Effector memory CD4-positive, alpha-beta T cell (primary cell): ENCODE data around the gene OAS1.
"Not testable (repeated sequence)": the region's sequence is repeated elsewhere in the genome, so short reads cannot be mapped to it uniquely, and the experiment has no call there.

Source experiments
- DNase-seq, 3 donors: peaks; one replicate each; pipeline ENCODE4 v3.0.0-alpha.2; 2020
- H3K27ac ChIP-seq: 2 replicates; pipeline ENCODE4 v1.7.0; 2013; ENCODE audit warnings: mild to moderate bottlenecking, low read length, moderate library complexity; ENCODE audit not compliant: insufficient read depth, poor library complexity, severe bottlenecking
- H3K27me3 ChIP-seq: replicated peaks from 2 replicates; pipeline ENCODE4 v1.7.0; 2013; ENCODE audit warnings: mild to moderate bottlenecking, low read length; ENCODE audit not compliant: insufficient read depth, control insufficient read depth, poor library complexity, severe bottlenecking
- H3K36me3 ChIP-seq: 2 replicates; pipeline ENCODE4 v1.7.0; 2013; ENCODE audit warnings: mild to moderate bottlenecking, low read length, moderate library complexity; ENCODE audit not compliant: control insufficient read depth, insufficient read depth
- H3K4me1 ChIP-seq: 2 replicates; pipeline ENCODE4 v1.7.0; 2013; ENCODE audit warnings: low read length, mild to moderate bottlenecking; ENCODE audit not compliant: control insufficient read depth, insufficient read depth, poor library complexity, severe bottlenecking
- H3K4me3 ChIP-seq: 2 replicates; pipeline ENCODE4 v1.7.0; 2013; ENCODE audit warnings: low read length, low read depth, mild to moderate bottlenecking; ENCODE audit not compliant: insufficient read depth, poor library complexity, severe bottlenecking
- H3K9me3 ChIP-seq: 2 replicates; pipeline ENCODE4 v1.7.0; 2013; ENCODE audit warnings: mild to moderate bottlenecking, low read length, moderate library complexity; ENCODE audit not compliant: control insufficient read depth

OAS1 gene

DNA sequence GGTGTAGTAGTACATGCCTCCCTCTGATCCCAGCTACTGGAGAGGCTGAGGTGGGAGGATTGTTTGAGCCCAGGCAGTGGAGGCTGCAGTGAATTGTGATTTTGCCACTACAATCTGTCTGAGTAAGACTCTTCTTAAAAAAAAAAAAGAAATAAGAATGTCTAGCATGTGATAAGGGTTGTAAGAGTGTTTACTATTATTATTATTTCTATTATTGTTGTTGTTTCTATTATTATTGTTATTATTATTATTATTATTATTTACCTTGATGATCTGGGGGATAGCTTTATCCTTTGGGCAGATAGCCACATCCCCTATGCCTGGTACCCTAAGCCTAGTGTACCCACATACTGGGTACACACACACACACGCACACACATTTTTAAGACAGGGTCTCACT, 35.8 kb downstream of the OAS1 start:
- H3K27me3 ChIP-seq: no peaks in the 10 kb centered on the region
- H3K27ac ChIP-seq: no peak overlapping the region
- H3K9me3 ChIP-seq: no peaks in the 10 kb centered on the region
- no peak for DNase-seq
- peaks cover 16% of the 10 kb centered on the region for H3K4me1 ChIP-seq
- peaks cover 37% of the 10 kb centered on the region for H3K36me3 ChIP-seq
- no peak overlapping the region for H3K4me3 ChIP-seq

DNA sequence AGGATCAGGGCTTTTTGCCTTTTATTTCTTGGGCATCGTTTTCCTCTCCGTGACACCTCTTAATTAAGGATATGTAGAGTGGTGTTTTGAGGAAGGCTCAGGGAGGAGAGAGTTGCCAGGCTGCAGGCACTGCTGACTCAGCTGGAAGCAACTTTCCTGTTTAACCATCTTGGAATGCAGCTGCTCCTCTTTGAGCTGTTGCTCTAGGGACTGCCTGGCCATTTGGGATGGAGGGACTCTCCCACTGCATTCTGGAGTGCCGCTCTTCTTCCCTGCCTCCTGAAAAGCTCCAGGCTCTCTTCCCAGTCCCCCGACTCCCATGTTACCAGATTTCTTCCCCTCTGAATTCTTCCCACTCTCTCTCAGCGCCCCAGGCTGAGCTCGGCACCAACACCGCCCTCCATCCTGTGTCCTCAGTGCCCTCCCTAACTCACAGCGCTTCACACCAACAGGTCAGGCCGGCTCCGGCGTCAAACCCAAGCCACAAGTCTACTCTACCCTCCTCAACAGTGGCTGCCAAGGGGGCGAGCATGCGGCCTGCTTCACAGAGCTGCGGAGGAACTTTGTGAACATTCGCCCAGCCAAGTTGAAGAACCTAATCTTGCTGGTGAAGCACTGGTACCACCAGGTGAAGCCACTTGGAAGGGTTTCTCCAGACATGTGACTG, 37.4 kb downstream of the OAS1 start:
- peaks cover 50% of the 10 kb centered on the region for H3K36me3 ChIP-seq

DNA sequence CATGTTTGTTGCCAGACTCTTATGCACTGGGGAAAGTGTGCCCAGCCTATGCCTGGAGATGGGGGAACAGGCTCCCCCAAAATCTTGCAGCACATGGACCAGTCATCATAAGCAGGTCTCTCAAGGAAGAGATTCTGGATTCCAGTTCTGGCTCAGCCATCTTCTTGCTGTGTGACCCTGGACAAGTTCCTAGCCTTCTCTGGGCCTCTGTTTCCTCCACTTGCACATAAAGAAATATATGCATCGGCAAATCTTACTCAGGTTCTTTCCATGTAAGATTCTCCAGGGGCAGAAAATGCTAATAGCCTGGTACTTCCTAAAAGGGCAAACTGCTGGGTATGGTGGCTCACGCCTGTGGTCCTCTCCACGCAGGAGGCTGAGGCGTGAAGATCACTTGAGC, 38.8 kb downstream of the OAS1 start:
- no peak for DNase-seq
- Histone ChIP-seq H3K4me1 (peaks cover under 1% of the 10 kb centered on the region), H3K36me3 (peaks cover 50% of the 10 kb centered on the region), H3K4me3 (no peak overlapping the region), H3K9me3 (no peaks in the 10 kb centered on the region), H3K27me3 (no peaks in the 10 kb centered on the region), H3K27ac (no peak overlapping the region)

More for the DNA sequence above, 37.4 kb downstream of the OAS1 start:
- Histone ChIP-seq H3K4me3 (no peak overlapping the region), H3K9me3 (no peaks in the 10 kb centered on the region), H3K4me1 (peaks cover 12% of the 10 kb centered on the region), H3K27me3 (no peaks in the 10 kb centered on the region), H3K27ac (no peak overlapping the region)
- no peak for DNase-seq

DNA sequence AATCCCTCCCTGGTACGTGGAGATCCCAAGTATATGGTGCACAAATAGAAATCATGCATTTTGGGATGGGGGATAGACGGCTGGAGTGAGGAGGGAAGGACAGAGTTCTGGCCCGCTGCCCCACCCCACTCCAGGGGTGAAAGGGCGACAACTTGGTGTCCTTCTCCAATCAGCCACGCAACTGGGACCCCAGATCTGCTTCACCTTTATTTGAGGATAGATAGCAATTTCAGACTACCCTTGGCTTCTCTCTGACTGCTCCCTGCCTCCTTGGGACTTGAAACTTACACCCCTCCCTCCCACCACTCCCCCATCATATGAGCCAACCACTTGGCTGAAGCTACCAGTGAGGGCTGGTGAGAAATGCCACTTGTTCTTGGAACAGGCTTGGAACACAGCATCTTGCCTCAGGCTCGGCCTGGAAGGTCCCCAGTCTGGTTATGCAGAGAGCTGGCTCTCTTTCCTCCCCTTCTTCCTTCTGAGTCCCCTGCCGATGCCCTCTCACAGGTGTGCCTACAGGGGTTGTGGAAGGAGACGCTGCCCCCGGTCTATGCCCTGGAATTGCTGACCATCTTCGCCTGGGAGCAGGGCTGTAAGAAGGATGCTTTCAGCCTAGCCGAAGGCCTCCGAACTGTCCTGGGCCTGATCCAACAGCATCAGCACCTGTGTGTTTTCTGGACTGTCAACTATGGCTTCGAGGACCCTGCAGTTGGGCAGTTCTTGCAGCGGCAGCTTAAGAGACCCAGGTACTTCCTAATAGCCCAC, 39.7 kb downstream of the OAS1 start:
- Histone ChIP-seq H3K36me3 (peaks cover 48% of the 10 kb centered on the region), H3K27me3 (no peaks in the 10 kb centered on the region), H3K4me1 (no peaks in the 10 kb centered on the region), H3K27ac (no peak overlapping the region), H3K9me3 (no peaks in the 10 kb centered on the region), H3K4me3 (no peak overlapping the region)
- no peak for DNase-seq

DNA sequence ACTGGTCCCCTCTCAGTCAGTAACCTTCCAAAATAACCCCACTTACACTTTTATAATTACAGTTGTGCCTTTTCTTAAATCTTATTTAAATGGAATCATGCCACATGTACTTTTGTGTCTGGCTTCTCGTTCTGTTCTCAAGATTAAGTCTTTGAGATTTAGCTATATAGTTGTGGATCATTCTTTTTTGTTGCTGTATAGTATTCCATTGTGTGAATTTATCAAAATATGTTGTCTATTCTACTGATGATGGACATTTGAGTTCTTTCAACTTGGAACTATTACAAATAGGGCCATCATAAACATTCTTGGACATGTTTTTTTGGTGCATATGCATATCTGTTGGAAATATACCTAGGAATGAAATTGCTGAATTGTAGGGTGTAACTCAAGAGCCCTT, 40.6 kb downstream of the OAS1 start:
- Histone ChIP-seq H3K4me3 (no peak overlapping the region), H3K36me3 (peaks cover 41% of the 10 kb centered on the region), H3K27me3 (no peaks in the 10 kb centered on the region), H3K27ac (no peak overlapping the region), H3K9me3 (no peaks in the 10 kb centered on the region), H3K4me1 (no peaks in the 10 kb centered on the region)
- DNase-seq: no peak

DNA sequence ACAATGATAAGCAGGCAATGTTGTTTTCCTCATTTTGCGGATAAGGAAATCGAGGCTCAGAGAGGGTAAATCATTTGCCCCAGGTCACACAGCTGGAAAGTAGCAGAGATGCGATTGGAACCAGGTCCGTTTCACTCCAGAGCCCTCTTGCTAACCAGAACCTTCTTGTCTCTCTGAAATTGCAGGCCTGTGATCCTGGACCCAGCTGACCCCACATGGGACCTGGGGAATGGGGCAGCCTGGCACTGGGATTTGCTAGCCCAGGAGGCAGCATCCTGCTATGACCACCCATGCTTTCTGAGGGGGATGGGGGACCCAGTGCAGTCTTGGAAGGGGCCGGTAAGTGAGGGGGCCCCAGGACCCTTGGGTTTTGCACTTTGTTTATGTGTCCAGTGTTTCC, 41.0 kb downstream of the OAS1 start:
- Histone ChIP-seq H3K36me3 (peaks cover 44% of the 10 kb centered on the region), H3K4me3 (no peak overlapping the region), H3K9me3 (no peaks in the 10 kb centered on the region), H3K4me1 (no peaks in the 10 kb centered on the region), H3K27ac (no peak overlapping the region), H3K27me3 (no peaks in the 10 kb centered on the region)
- no peak for DNase-seq

DNA sequence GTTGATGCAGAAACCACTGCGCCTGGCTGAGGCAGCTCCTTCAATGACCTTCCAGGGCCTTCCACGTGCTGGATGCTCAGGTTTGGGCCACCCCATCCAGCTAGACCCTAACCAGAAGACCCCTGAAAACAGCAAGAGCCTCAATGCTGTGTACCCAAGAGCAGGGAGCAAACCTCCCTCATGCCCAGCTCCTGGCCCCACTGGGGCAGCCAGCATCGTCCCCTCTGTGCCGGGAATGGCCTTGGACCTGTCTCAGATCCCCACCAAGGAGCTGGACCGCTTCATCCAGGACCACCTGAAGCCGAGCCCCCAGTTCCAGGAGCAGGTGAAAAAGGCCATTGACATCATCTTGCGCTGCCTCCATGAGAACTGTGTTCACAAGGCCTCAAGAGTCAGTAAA, 42.0 kb downstream of the OAS1 start:
- no peaks in the 10 kb centered on the region for H3K4me1 ChIP-seq
- H3K4me3 ChIP-seq: no peak overlapping the region
- DNase-seq: no peak
- H3K9me3 ChIP-seq: no peaks in the 10 kb centered on the region
- no peaks in the 10 kb centered on the region for H3K27me3 ChIP-seq
- H3K36me3 ChIP-seq: peaks cover 44% of the 10 kb centered on the region
- no peak overlapping the region for H3K27ac ChIP-seq

DNA sequence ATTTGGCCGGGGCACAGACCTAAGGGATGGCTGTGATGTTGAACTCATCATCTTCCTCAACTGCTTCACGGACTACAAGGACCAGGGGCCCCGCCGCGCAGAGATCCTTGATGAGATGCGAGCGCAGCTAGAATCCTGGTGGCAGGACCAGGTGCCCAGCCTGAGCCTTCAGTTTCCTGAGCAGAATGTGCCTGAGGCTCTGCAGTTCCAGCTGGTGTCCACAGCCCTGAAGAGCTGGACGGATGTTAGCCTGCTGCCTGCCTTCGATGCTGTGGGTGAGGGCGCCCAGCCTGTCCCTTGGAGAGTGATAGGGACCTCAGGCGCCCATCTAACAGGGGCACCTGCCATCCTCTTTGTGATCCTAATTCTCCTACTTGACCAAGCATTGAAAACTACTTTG, 43.9 kb downstream of the OAS1 start:
- DNase-seq: no peak
- Histone ChIP-seq H3K4me3 (no peak overlapping the region), H3K27ac (no peak overlapping the region), H3K36me3 (peaks cover 33% of the 10 kb centered on the region), H3K27me3 (no peaks in the 10 kb centered on the region), H3K4me1 (no peaks in the 10 kb centered on the region), H3K9me3 (no peaks in the 10 kb centered on the region)

DNA sequence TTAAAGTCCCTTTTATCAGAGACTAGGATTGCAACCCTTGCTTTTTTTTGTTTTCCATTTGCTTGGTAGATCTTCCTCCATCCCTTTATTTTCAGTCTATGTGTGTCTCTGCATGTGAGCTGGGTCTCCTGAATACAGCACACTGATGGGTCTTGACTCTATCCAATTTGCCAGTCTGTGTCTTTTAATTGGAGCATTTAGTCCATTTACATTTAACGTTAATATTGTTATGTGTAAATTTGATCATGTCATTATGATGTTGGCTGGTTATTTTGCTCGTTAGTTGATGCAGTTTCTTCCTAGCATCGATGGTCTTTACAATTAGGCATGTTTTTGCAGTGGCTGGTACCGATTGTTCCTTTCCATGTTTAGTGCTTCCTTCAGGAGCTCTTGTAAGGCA, 50.4 kb downstream of the OAS1 start:
- not testable (repeated sequence) for DNase-seq, H3K27ac ChIP-seq, H3K27me3 ChIP-seq, H3K4me3 ChIP-seq, H3K4me1 ChIP-seq, H3K9me3 ChIP-seq
- H3K36me3 ChIP-seq: peaks cover 18% of the 10 kb centered on the region

DNA sequence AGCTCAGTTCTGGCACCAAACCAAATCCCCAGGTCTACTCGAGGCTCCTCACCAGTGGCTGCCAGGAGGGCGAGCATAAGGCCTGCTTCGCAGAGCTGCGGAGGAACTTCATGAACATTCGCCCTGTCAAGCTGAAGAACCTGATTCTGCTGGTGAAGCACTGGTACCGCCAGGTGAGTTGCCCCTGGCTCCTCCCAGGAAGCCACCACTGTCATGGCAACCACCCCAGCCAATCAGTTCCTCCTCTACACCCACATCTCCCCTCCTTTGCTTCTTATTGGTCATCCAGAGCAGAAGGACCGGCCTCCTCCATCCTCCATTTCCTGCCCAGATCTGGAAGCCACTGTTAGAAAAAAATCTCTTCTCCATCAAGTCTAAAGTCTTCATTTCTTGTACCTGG, 54.3 kb downstream of the OAS1 start:
- H3K4me3 ChIP-seq: no peak overlapping the region
- H3K4me1 ChIP-seq: no peaks in the 10 kb centered on the region
- no peak for DNase-seq
- peaks cover 52% of the 10 kb centered on the region for H3K36me3 ChIP-seq
- no peaks in the 10 kb centered on the region for H3K9me3 ChIP-seq
- H3K27me3 ChIP-seq: no peaks in the 10 kb centered on the region
- H3K27ac ChIP-seq: no peak overlapping the region
